ENCODE results near the gene RPL29. TPM values are rescaled to one million over a fixed set of nuclear protein-coding genes. Genes with fewer than 3 reads are reported as not detected.
"Not testable (repeated sequence)": the region's sequence is repeated elsewhere in the genome, so short reads cannot be mapped to it uniquely, and the experiment has no call there.

The RPL29 gene
- total and polyA plus RNA-seq, 9 donors: 1,785 to 3,982 (median 1,999) TPM

DNA sequence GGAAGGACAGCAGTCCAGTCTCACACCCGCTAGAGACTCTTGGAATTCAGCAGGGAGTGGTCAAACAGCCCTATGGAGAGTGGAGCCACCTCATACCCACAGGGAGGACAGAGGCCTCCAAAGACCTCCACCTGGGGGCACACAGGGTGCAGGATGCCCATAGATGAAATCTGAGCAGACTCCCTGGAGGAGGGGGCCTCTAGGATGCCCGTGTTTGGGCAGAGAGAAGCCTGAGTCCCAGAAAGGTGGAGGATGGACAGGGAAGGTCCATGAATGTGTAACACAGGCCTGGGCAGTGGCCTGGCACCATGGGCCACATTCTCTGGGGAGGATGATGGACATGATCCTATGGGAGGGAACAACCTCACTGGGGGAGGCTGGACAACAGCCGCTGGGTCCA, 39.0 kb upstream of the RPL29 start:
- Histone ChIP-seq H3K27ac (no peak overlapping the region), H3K27me3 (no peaks in the 10 kb centered on the region), H3K4me3 (no peak overlapping the region), H3K4me1 (ENCODE audit: insufficient read depth) (no peaks in the 10 kb centered on the region), H3K9me3 (no peaks in the 10 kb centered on the region), H3K36me3 (no peaks in the 10 kb centered on the region)
- DNase-seq: no peak
- TF ChIP-seq POLR2A (IDR thresholded peaks at IDR 0.05) (no peak), EP300 (IDR thresholded peaks at IDR 0.05) (no peak)
- TF ChIP-seq, protein P1, sequence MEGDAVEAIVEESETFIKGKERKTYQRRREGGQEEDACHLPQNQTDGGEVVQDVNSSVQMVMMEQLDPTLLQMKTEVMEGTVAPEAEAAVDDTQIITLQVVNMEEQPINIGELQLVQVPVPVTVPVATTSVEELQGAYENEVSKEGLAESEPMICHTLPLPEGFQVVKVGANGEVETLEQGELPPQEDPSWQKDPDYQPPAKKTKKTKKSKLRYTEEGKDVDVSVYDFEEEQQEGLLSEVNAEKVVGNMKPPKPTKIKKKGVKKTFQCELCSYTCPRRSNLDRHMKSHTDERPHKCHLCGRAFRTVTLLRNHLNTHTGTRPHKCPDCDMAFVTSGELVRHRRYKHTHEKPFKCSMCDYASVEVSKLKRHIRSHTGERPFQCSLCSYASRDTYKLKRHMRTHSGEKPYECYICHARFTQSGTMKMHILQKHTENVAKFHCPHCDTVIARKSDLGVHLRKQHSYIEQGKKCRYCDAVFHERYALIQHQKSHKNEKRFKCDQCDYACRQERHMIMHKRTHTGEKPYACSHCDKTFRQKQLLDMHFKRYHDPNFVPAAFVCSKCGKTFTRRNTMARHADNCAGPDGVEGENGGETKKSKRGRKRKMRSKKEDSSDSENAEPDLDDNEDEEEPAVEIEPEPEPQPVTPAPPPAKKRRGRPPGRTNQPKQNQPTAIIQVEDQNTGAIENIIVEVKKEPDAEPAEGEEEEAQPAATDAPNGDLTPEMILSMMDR (IDR thresholded peaks at IDR 0.05): no peak
- WGBS, 3 donors: 78 to 88% (median 78%) methylated on average over 3 of the region's 3 CpGs
- intact Hi-C loops (cut with DNase I): no loop called here

DNA sequence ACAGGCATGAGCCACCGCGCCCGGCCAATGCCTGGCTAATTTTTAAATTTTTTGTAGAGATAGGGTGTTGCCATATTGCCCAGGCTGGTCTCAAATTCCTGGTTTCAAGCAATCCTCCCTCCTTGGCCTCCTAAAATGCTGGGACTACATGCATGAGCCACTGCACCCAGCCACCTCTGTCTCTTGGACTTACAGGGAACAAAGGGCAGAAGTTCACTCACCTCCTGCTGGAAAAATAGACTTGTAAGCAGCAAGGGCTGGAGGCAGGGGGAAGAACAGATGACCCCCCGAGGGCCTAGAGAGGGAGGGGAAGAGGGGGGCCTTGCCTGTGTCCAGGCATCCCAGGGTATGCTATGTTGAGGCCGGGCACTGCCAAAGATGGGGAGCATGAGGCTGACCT, 38.5 kb upstream of the RPL29 start:
- H3K4me1 ChIP-seq (ENCODE audit: insufficient read depth): no peaks in the 10 kb centered on the region
- H3K27ac ChIP-seq: no peak overlapping the region
- H3K36me3 ChIP-seq: no peaks in the 10 kb centered on the region
- H3K9me3 ChIP-seq: no peaks in the 10 kb centered on the region
- intact Hi-C loops (cut with DNase I): no loop called here
- H3K27me3 ChIP-seq: no peaks in the 10 kb centered on the region
- TF ChIP-seq EP300 (IDR thresholded peaks at IDR 0.05) (no peak), POLR2A (IDR thresholded peaks at IDR 0.05) (no peak)
- TF ChIP-seq, protein P1 (IDR thresholded peaks at IDR 0.05): no peak
- 80 to 89% (median 86%) methylated on average over 5 of the region's 5 CpGs for WGBS, 3 donors
- H3K4me3 ChIP-seq: no peak overlapping the region
- no peak for DNase-seq

DNA sequence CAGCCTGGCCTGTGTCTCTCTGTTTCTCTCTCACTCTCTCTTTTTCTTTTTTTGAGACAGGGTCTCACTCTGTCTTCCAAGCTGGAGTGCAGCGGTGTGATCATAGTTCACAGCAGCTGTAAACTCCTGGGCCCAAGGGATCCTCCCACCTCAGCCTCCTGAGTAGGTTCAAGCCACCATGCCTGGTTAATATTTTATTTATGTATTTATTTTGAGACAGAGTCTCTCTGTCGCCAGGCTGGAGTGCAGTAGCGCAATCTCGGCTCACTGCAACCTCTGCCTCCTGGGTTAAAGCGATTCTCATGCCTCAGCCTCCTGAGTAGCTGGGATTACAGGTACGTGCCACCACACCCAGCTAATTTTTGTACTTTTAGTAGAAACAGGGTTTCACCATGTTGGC, 38.1 kb upstream of the RPL29 start:
- 85 to 92% (median 91%) methylated on average over 6 of the region's 6 CpGs for WGBS, 3 donors
- intact Hi-C loops (cut with DNase I): not testable (repeated sequence)

DNA sequence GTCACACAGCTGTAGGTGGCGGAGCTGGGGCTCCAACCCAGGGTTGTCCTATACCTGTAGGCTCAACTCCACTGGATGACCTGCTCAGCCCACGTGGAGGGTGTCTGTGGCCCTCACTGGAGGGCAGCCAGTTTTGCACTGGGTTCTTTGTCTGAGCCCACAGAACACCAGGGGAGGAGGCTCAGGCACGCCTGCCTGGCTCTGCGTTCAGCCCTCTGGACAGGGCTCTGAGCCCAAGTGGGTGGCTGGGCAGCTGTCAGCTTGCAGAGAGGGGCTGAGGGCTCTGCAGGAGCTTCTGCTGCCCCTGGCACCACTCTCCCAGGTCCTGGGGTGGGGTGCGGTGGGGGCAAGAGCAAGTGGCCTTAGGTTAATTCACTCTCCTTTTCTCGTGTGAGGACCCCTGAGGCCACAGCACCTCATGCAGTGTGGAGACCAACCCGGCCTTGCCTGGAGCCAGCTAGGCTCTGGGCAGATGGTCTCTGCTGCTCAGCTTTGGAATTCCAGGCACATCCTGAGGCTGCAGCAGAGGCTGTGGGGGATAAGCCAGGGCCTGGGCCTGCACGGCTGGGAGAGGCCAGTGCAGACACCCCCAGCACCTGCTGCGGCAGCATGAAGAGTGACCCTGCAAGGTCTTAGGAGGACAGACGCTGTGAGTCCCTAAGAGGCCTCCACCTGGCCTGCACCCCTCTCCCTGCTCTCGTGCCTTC, 37.2 kb upstream of the RPL29 start:
- Histone ChIP-seq H3K27me3 (no peaks in the 10 kb centered on the region), H3K36me3 (no peaks in the 10 kb centered on the region), H3K9me3 (no peaks in the 10 kb centered on the region), H3K4me1 (ENCODE audit: insufficient read depth) (no peaks in the 10 kb centered on the region), H3K4me3 (no peak overlapping the region), H3K27ac (no peak overlapping the region)
- WGBS, 3 donors: 76 to 80% (median 77%) methylated on average over 11 of the region's 11 CpGs
- no peak for DNase-seq
- TF ChIP-seq POLR2A (IDR thresholded peaks at IDR 0.05) (no peak), EP300 (IDR thresholded peaks at IDR 0.05) (no peak)
- TF ChIP-seq, protein P1 (IDR thresholded peaks at IDR 0.05): no peak
- intact Hi-C loops (cut with DNase I): no loop called here

More for the DNA sequence above, 38.1 kb upstream of the RPL29 start:
- H3K27me3 ChIP-seq; H3K27ac ChIP-seq; H3K36me3 ChIP-seq; H3K4me1 ChIP-seq (ENCODE audit: insufficient read depth); H3K4me3 ChIP-seq; H3K9me3 ChIP-seq; DNase-seq: not testable (repeated sequence)

DNA sequence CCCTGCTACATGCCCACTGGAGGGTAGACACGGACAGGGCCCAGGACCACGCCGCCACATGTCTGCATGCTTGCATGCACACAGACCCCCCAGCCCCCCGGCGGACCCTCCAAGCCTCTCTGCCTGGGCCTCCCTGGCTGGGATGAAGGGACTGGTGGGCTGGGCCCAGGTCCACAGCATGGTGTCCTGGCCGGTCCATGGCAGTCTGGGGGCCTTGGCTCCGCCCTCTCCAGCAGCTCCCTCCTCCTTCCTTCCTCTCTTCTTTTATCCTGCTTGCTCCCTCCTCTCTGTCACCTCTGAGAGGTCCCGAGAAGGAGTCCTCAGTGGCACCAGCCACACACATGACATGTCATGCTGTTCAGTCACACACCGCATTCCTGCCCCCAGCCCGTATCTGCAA, 36.2 kb upstream of the RPL29 start:
- intact Hi-C loops (cut with DNase I): no loop called here
- WGBS, 3 donors: 87 to 91% (median 90%) methylated on average over 10 of the region's 10 CpGs
- Histone ChIP-seq H3K36me3 (no peaks in the 10 kb centered on the region), H3K4me1 (ENCODE audit: insufficient read depth) (no peaks in the 10 kb centered on the region), H3K9me3 (no peaks in the 10 kb centered on the region), H3K27ac (no peak overlapping the region), H3K4me3 (no peak overlapping the region), H3K27me3 (no peaks in the 10 kb centered on the region)
- TF ChIP-seq, protein P1 (IDR thresholded peaks at IDR 0.05): no peak
- TF ChIP-seq EP300 (IDR thresholded peaks at IDR 0.05) (no peak), POLR2A (IDR thresholded peaks at IDR 0.05) (no peak)
- no peak for DNase-seq

Measured in ovary (tissue), 9 donors.